Activated naive CD4-positive, alpha-beta T cell treated with anti-CD3 and anti-CD28 coated beads, Interleukin-2, amount 10 ng/mL, durations not matched to agents 7 days and 5 days (primary cell): ENCODE data around the gene CNOT3.
A peak's percentile ranks its signal among the peaks of the same experiment; 100 is the strongest.

ENCODE experiments used
- CTCF ChIA-PET: fragments of 350-600 bp; sonication (Branson Sonifier 250); formaldehyde crosslinking; loops from one replicate; lab custom pipeline; 2021; ENCODE audit warnings: antibody characterized with exemption; lab: Charles Lee
- DNase-seq: peaks from one replicate; pipeline ENCODE4 v3.0.0-alpha.2; 2020
- H3K27ac Mint-ChIP-seq: one replicate; pipeline ENCODE4 v1.8.0; 2021; ENCODE audit warnings: mild to moderate bottlenecking, moderate library complexity, mixed read lengths
- H3K27me3 Mint-ChIP-seq: one replicate; pipeline ENCODE4 v1.8.0; 2021; ENCODE audit warnings: mild to moderate bottlenecking, mixed read lengths
- H3K36me3 Mint-ChIP-seq: one replicate; pipeline ENCODE4 v1.8.0; 2021; ENCODE audit warnings: mixed read lengths
- H3K4me1 Mint-ChIP-seq: one replicate; pipeline ENCODE4 v1.8.0; 2021; ENCODE audit warnings: mixed read lengths
- H3K4me3 Mint-ChIP-seq: one replicate; pipeline ENCODE4 v1.8.0; 2021; ENCODE audit warnings: mild to moderate bottlenecking, moderate library complexity, mixed read lengths
- H3K9me3 Mint-ChIP-seq: one replicate; pipeline ENCODE4 v1.8.0; 2021; ENCODE audit warnings: mixed read lengths

CNOT3 gene

DNA sequence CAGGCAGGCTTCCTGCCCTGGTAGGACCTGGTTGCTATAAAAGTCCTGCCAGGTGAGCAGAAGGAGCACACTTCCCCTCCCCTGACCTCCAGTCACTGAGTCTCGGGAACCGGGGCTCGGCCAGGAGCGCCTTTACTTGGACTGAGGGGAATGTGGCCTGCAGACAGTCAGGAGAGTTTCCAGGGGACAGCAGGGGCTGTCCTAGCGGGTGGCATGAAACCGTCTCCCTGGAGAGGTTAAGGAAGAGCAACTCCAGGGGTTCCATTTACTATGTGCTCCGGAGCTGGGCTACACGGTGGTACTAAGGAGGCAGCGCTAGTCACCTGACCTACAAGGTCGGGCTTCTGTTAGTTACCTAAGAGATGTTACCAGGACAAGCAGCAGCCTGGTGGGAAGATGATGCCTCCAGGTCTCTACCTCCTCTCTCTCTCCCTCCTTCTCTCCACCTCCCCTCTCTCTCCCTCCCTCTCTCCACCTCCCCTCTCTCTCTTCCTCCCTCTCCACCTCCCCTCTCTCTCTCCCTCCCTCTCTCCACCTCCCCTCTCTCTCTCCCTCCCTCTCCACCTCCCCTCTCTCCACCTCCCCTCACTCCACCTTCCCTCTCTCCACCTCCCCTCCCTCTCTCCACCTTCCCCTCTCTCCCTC is 4.1 kb upstream of the CNOT3 start:
- no peak overlapping the region for H3K4me3 Mint-ChIP-seq
- peaks cover 19% of the 10 kb centered on the region for H3K4me1 Mint-ChIP-seq
- H3K27me3 Mint-ChIP-seq: peaks cover 7% of the 10 kb centered on the region
- peak; percentile 26 for DNase-seq
- peaks cover 14% of the 10 kb centered on the region for H3K36me3 Mint-ChIP-seq
- CTCF ChIA-PET: no interaction called here
- peaks cover 3% of the 10 kb centered on the region for H3K9me3 Mint-ChIP-seq
- H3K27ac Mint-ChIP-seq: no peak overlapping the region

DNA sequence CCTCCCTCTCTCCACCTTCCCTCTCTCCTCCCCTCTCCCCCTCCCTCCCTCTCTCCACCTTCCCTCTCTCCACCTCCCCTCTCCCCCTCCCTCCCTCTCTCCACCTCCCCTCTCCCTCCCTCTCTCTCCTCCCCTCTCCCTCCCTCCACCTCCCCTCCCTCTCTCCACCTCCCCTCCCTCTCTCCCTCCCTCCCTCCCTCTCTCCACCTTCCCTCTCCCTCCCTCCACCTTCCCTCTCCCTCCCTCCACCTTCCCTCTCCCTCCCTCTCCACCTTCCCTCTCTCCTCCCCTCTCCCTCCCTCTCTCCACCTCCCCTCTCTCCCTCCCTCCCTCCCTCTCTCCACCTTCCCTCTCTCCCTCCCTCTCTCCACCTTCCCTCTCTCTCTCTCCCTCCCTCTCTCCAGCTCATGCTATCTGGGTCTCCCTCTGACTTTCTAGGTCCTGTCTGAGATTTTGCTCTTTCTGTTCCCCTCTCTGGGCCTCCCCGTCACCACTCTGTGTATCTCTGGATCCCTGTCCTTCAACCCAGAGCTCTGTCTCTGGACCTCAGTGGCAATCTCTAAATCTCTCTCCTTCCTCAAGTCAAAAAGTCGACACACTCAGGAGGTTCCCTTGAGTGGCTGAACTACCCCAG is 3.5 kb upstream of the CNOT3 start:
- H3K4me3 Mint-ChIP-seq: no peak overlapping the region
- peaks cover 25% of the 10 kb centered on the region for H3K4me1 Mint-ChIP-seq
- CTCF ChIA-PET: no interaction called here
- H3K9me3 Mint-ChIP-seq: peaks cover 3% of the 10 kb centered on the region
- no peak for DNase-seq
- peaks cover 7% of the 10 kb centered on the region for H3K27me3 Mint-ChIP-seq
- peaks cover 20% of the 10 kb centered on the region for H3K36me3 Mint-ChIP-seq
- H3K27ac Mint-ChIP-seq: no peak overlapping the region

DNA sequence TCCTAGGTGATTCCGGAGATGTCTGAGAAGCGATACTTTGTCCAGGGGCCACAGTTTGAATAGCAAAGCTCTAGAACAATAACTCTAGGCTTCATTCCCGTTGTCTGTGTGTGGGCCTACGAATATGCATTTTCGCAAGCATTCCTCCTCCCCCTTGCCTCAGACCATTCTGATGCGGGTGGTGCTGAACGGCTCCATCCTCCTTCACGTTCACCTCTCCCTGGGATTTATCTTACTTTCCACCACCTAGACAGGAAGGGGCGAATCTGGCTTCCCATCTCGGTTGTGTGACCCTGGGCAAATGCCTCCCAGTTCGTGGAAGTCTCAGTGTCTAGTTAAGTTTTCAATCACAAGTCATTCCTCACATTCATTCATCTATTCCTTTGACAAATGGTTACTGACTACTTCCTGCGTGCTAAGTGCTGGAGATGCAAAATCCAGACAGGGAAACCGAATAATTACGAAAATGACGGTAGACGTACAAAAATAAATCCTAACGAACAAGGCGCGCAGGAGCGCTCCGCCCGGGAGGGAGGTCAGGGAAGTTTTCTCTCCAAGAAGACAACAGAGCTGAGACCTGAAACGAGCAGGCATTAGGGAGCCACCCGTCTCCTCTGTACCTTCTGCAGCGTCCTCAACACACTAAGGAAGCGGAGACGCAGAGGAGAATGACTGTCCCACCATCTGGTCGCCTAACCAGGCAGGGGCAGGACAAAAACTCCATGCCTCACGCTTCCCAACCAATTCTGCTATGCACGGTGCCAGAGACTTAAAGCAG is 1.3 kb upstream of the CNOT3 start:
- peaks cover 7% of the 10 kb centered on the region for H3K27me3 Mint-ChIP-seq
- peak overlapping the region; percentile 80 for H3K4me3 Mint-ChIP-seq

DNA sequence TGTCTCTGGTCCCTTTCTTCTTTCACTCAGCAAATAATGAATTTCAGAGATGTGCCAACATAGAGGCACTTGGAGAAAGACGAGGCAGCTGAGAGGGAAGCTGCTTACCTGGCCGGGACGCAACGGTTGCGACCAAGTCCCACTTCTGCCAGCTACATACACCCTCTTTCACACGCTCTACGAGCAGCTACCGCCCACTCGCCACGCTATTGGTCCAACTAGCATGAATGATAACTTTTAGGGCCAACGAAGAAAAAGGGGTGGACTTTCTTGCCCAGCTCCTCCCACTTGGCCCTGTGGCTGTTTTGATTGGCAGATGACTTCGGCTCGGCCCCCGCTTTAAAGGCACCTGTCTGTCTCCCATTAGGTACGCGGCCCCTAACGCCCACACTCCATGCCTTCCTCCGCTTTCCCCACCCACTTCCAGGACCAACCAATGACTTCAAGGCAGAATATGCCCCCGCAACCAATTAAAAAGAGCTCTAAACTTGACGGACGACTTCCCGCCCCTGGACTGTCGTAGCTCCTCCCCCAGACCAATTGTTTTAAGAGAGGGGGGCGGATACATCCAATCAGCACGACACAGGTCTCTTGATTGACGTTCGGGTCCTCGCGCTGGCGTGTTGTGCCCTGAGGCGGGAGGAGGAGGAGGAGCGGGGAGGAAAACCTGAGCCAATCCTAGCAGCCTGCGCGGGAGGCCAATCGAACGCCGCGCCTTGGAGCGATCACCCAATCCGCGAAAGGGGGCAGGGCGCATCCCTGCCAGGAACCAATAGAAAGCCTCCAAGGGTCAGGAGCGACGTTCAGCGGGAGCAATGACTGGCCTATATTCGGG is 481 bp upstream of the CNOT3 start:
- peak; percentile 100 for DNase-seq
- peaks cover 50% of the 10 kb centered on the region for H3K4me1 Mint-ChIP-seq
- H3K9me3 Mint-ChIP-seq: peaks cover 3% of the 10 kb centered on the region
- H3K27ac Mint-ChIP-seq: peak overlapping the region; percentile 91
- peaks cover 26% of the 10 kb centered on the region for H3K36me3 Mint-ChIP-seq
- peak overlapping the region; percentile 80 for H3K4me3 Mint-ChIP-seq
- CTCF ChIA-PET: interaction anchor here (0.6 to 1.6 kb wide), 5 partner anchors 20 to 90 kb away, joined by 3 to 4 read pairs (median 3); partner anchors contain the start of gene LENG1
- H3K27me3 Mint-ChIP-seq: peaks cover 7% of the 10 kb centered on the region

More for the DNA sequence above, 1.3 kb upstream of the CNOT3 start:
- CTCF ChIA-PET: interaction anchor here (1.0 to 1.1 kb wide), 2 partner anchors 19 to 29 kb away, joined by 3 to 4 read pairs; no protein-coding TSS in a partner anchor
- Mint-ChIP-seq H3K4me1 (peaks cover 43% of the 10 kb centered on the region), H3K27ac (peak overlapping the region; percentile 91), H3K36me3 (peaks cover 26% of the 10 kb centered on the region), H3K9me3 (peaks cover 3% of the 10 kb centered on the region)
- DNase-seq: no peak

DNA sequence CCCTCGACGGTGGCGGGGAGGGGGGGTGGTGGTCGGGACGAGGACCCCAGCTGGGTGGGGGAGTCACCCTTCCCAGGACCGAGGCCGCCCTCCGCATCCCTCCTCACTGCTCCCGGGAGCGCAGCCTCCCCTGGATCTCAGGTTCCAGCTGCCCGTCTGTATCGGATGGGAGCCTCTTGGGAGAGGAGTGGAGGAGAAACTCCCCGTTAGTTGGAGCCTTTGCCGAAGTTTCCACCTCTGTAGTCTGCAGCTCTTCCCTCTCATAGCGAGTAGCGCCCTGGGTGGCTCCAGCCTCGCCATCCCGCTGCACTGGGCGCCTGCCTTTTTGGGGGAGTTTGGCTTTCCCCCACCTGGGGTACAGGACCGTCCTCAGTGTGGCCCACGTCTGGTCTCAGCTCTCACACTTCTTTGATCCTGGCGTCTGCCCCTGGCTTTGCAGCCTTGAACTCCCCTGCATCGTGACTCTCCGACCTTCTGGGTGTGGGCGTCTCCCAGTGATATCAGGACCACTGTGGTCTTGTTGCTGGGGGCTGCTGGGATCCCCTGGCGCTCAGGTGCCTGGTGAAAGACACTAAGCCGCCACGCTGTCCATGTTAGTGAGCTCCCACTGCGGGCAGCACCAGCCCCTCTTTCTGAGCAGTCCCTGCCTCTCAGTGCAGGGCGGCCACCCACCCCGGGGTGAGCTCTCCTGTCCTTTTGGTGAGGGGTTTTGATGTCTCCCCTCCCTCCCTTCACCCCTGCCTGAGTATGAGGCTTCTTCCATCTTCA is 1.1 kb downstream of the CNOT3 start:
- CTCF ChIA-PET: interaction anchor here (1.6 kb wide), 1 partner anchor 21 kb away, joined by 3 read pairs; the partner anchor contains the start of gene LENG1
- Mint-ChIP-seq H3K4me3 (peak overlapping the region; percentile 80), H3K9me3 (peaks cover 3% of the 10 kb centered on the region), H3K27ac (peak overlapping the region; percentile 90), H3K36me3 (peaks cover 39% of the 10 kb centered on the region), H3K27me3 (peaks cover 7% of the 10 kb centered on the region), H3K4me1 (peaks cover 50% of the 10 kb centered on the region)
- DNase-seq: peak; percentile 30

DNA sequence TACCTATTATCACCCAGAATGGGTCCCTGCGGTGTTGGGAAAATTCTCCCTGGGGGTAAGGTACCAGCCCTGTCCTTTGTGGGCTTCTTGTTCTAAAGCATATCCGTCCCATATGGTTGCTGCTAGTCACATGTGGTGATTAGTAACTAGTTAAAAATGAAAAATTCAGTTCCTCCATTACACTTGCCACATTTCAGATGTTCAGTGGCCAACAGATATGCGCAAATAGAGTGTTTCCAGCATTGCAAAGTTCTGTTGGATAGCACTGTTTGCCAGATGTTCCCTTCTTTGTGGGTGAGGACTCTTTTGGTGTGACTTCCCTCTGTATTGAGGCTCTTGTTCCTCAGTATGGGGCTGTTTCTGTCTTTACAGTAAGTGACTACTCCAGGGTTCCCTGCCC is 3.8 kb downstream of the CNOT3 start:
- CTCF ChIA-PET: no interaction called here
- no peak overlapping the region for H3K27ac Mint-ChIP-seq
- peaks cover 35% of the 10 kb centered on the region for H3K4me1 Mint-ChIP-seq
- H3K36me3 Mint-ChIP-seq: peaks cover 59% of the 10 kb centered on the region
- DNase-seq: no peak
- H3K4me3 Mint-ChIP-seq: no peak overlapping the region
- H3K27me3 Mint-ChIP-seq: no peaks in the 10 kb centered on the region
- H3K9me3 Mint-ChIP-seq: no peaks in the 10 kb centered on the region

- H3K36me3 Mint-ChIP-seq: peaks cover 68% of the 10 kb centered on the region
- H3K9me3 Mint-ChIP-seq: no peaks in the 10 kb centered on the region
- no peak overlapping the region for H3K4me3 Mint-ChIP-seq
- H3K27ac Mint-ChIP-seq: peak overlapping the region; percentile 26
- DNase-seq: no peak
- no peaks in the 10 kb centered on the region for H3K27me3 Mint-ChIP-seq
- CTCF ChIA-PET: no interaction called here
- H3K4me1 Mint-ChIP-seq: peaks cover 31% of the 10 kb centered on the region
Observed at GRCh38 chr19:54142166-54142780, 4.7 kb downstream of the CNOT3 start.

DNA sequence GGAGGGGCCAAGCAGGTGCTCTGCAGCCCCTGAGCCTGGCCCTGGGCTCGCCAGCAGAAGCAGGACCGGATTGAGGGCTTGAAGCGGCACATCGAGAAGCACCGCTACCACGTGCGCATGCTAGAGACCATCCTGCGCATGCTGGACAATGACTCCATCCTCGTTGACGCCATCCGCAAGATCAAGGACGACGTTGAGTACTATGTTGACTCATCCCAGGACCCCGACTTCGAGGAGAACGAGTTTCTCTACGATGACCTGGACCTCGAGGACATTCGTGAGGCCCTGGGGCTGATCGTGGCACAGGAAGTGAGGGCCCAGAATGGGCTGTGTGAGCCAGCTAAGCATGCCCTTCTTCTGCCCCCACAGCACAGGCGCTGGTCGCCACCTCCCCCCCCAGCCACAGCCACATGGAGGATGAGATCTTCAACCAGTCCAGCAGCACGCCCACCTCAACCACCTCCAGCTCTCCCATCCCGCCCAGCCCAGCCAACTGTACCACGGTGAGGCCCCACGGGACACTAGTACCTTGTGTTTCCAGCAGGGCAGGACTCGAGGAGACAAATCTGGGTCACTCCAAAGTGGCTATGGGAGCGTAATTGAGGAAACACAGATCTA is 8.1 kb downstream of the CNOT3 start:
- CTCF ChIA-PET: no interaction called here
- Mint-ChIP-seq H3K27ac (no peak overlapping the region), H3K4me3 (no peak overlapping the region), H3K9me3 (no peaks in the 10 kb centered on the region), H3K36me3 (peaks cover 68% of the 10 kb centered on the region), H3K27me3 (no peaks in the 10 kb centered on the region), H3K4me1 (peaks cover 9% of the 10 kb centered on the region)
- DNase-seq: no peak

- peaks cover 73% of the 10 kb centered on the region for H3K36me3 Mint-ChIP-seq
Observed at GRCh38 chr19:54147676-54148075, 10.1 kb downstream of the CNOT3 start.

DNA sequence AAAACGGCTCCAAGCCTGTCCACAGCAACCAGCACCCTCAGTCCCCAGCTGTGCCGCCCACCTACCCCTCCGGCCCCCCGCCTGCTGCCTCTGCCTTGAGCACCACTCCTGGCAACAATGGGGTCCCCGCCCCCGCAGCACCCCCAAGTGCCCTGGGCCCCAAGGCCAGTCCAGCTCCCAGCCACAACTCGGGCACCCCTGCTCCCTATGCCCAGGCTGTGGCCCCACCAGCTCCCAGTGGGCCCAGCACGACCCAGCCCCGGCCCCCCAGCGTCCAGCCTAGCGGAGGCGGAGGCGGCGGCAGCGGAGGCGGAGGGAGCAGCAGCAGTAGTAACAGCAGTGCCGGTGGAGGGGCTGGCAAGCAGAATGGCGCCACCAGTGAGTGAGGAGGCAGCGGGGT is 10.6 kb downstream of the CNOT3 start:
- peaks cover under 1% of the 10 kb centered on the region for H3K4me1 Mint-ChIP-seq

More at GRCh38 chr19:54147676-54148075, 10.1 kb downstream of the CNOT3 start:
- CTCF ChIA-PET: no interaction called here
- H3K27ac Mint-ChIP-seq: no peak overlapping the region
- no peak for DNase-seq
- no peaks in the 10 kb centered on the region for H3K4me1 Mint-ChIP-seq
- H3K9me3 Mint-ChIP-seq: no peaks in the 10 kb centered on the region
- H3K27me3 Mint-ChIP-seq: no peaks in the 10 kb centered on the region
- H3K4me3 Mint-ChIP-seq: no peak overlapping the region

DNA sequence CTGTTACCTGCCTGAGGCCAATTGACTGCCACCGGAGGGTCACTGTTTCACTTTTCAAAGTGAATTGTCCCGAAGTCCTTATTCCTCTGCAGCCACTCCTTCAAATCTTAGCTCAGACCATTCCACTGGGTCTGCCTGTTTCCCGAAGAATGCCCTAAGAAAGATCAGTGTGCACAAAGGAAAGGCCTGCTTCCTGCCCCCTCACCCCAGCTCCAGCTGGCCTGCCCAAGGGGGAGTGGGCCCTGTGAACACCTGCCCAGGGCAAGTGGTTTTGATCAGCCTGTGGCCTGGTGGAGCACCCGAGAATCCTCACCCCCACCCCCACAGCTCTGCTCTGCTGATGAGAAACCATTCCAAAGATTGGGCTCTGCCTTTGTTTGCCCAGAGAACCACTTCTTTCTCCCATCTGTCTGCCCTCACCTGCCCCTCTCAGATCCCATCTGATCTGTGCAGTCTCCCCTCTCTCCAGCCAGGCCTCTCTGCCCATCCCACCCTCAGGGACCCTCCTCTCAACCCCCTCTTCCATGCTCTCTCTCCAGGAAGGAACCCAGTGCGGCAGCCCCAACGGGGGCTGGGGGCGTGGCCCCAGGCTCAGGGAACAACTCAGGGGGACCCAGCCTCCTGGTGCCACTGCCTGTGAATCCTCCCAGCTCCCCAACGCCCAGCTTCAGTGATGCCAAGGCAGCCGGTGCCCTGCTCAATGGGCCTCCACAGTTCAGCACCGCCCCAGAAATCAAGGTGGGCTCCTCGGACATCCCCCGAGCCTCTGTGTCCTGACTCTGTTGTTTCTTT is 11.7 kb downstream of the CNOT3 start:
- DNase-seq: no peak
- Mint-ChIP-seq H3K27me3 (no peaks in the 10 kb centered on the region), H3K9me3 (no peaks in the 10 kb centered on the region), H3K4me1 (peaks cover 7% of the 10 kb centered on the region), H3K27ac (no peak overlapping the region), H3K36me3 (peaks cover 71% of the 10 kb centered on the region), H3K4me3 (no peak overlapping the region)
- CTCF ChIA-PET: interaction anchor here (1.2 kb wide), 1 partner anchor 10 kb away, joined by 3 read pairs; the partner anchor contains the start of gene LENG1

More for the DNA sequence above, 10.6 kb downstream of the CNOT3 start:
- H3K9me3 Mint-ChIP-seq: no peaks in the 10 kb centered on the region
- H3K4me3 Mint-ChIP-seq: no peak overlapping the region
- H3K36me3 Mint-ChIP-seq: peaks cover 72% of the 10 kb centered on the region
- H3K27me3 Mint-ChIP-seq: no peaks in the 10 kb centered on the region
- no peak for DNase-seq
- no peak overlapping the region for H3K27ac Mint-ChIP-seq
- CTCF ChIA-PET: interaction anchor here (1.2 kb wide), 1 partner anchor 11 kb away, joined by 3 read pairs; the partner anchor contains the start of gene LENG1
